HG02870 (cell line): ENCODE measurements around the gene ASRGL1.
"Not testable (repeated sequence)": the region's sequence is repeated elsewhere in the genome, so short reads cannot be mapped to it uniquely, and the experiment has no call there.

Experiments
- ATAC-seq: cut with Tn5 transposase; IDR thresholded peaks from one replicate; pipeline ENCODE4 v1.9.1; 2021; ENCODE audit warnings: mild to moderate bottlenecking, moderate library complexity; ENCODE audit not compliant: unreplicated experiment

ASRGL1 gene

DNA sequence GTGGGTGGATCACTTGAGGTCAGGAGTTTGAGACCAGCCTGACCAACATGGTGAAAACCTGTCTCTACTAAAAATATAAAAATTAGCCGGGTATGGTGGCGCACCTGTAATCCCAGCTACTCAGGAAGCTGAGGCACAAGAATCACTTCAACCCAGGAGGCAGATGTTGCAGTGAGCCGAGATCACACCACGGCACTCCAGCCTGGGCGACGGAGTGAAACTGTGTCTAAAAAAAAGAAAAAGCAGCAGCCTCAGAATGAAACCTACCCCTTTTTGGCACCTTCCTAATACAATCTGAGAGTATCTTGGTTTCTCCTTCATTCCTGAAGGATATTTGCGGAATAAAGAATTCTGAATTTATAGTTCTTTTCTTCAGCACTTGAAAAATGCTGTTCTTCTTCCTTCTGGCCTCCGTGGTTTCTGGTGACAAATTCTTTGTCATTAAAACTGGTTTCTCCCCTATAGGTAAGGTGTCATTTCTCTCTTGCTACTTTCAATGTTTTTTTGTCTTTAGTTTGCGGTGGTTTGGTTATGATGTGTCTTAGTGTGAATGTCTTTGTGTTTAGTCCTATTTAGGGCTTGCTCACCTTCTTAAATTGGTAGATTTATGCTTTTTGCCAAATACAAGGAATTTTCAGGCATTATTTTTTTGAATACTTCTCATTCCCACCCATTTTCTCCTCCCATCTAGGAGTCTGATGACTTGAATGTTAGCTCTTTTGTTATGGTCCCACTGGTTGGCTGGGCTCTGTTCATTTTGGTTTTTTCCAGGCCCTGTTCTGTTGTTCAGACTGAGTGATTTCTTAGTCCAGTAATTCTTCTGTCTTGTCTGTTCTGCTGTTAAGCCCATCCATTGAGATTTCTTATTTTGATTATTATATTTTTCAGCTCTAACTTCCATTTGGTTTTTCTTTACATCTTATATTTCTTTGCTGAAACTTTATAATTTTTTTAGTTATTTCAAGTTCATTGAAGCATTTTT lies 15.4 kb downstream of the ASRGL1 start:
- no peak for ATAC-seq

DNA sequence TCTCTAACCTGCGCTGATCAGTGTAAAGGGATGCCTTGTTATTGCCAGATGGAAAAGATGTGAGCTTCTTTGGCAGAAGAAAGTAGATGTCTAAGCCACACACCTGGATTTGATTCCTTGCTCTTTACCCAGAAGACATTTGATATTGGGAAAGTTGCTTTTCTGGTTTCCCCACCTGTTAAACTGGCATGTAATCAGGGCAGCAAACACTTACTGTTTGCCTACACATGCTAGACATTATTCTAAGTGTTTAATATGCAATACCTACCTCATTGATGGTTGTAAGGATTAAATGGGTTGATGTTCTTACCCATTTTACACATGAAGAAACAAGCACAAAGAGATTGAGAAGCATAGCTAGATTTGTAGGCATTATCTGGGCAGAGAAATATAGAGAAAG lies 16.6 kb downstream of the ASRGL1 start:
- ATAC-seq: no peak

DNA sequence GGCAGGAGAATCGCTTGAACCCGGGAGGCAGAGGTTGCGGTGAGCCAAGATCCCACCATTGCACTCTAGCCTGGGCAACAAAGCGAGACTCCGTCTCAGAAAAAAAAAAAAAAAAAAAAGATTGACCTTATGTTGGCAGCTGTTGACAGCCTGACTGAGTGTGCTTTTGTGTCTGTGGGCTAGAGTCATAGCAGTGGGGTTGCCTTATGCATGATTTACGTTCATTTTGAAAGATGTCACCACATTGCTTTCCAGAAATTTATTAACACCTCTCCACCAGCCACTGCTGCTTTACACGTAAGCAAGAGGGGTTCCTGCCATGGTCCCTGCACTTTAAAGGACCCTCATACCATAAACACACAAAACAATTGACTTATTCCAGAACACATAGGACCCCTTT lies 21.0 kb downstream of the ASRGL1 start:
- ATAC-seq: no peak

DNA sequence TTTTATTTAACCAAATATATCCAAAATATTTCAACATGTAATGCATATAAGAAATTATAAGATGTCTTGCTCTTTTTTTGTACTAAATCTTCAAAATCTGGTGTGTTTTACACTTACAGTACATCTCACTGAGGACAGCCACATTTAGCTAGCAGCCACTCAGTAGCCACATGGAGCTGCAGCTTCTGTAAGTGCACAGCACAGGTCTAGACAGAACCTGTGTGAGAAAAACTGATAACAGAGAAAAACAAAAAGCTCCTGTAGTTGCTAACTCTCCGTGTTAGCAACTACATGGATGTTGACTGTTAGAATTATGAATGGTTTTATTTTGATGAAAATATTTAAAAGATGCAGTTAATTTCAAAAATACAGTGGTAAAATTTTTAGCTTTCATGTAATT lies 22.2 kb downstream of the ASRGL1 start:
- ATAC-seq: no peak

DNA sequence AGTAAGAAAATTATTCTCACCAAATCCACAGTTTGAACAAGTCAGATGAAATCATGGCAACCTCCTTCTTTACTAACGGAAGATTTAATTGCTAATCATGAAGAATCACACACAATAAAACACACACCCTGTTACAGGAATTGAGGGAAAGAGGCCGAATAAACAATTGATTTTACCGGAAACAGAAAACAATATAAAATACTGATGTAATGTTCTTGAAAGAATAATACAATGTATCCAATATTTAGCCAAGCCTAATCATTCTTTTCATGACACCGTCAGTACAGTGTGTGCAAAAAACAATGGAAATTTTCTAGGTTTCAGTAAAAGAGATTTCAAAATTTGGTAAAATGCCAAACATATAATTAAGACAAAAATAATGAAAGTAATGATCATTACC lies 23.4 kb downstream of the ASRGL1 start:
- ATAC-seq: no peak

DNA sequence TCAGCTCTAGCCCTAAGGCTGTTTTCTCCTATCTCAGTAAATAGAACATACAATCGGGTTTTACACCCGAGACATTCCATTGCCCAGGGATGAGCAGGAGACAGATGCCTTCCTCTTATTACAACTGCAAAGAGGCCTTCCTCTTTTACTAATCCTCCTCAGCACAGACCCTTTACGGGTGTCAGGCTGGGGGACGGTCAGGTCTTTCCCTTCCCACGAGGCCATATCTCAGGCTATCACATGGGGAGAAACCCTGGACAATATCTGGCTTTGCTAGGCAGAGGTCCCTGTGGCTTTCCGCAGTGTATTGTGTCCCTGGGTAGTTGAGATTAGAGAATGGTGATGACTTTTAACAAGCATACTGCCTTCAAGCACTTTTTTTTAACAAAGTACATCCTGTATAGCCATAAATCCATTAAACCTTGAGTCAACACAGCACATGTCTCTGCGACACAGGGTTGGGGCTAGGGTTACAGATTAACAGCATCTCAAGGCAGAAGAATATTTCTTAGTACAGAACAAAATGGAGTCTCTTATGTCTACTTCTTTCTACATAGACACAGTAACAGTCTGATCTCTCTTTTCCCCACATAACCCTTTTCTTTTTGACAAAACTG lies 31.7 kb downstream of the ASRGL1 start:
- not testable (repeated sequence) for ATAC-seq

DNA sequence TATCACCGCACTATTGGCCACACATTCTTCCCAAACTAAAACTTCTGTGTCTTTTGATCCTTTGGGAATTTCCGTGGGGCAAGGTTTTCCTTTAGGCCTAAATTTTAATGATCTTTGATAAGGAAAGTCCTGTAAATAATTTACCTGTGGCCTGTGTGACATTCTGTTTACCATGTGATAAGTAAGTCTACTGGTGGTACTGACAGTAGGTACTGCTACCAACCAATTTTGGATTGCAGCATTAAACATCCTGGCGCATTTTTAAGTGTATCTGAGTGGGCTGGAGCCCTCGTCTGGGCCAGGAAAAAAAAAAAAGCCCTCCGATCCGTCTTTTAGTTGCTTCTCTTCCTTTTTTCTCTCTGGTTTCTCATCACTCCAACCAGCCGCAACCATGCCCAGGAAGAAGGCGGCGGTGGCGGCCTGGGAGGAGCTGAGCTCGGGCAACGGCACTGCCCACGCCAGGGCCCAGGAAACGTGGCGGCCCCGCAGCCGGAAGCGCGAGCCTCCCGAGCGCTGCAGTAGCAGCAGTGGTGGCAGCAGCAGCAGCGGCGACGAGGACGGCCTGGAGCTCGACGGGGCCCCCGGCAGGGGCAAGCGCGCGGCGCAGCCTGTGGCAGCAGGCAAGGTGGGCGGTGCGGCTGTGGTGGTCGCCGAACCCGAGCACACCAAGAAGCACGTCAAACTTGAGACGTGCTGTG lies 33.6 kb downstream of the ASRGL1 start:
- no peak for ATAC-seq

DNA sequence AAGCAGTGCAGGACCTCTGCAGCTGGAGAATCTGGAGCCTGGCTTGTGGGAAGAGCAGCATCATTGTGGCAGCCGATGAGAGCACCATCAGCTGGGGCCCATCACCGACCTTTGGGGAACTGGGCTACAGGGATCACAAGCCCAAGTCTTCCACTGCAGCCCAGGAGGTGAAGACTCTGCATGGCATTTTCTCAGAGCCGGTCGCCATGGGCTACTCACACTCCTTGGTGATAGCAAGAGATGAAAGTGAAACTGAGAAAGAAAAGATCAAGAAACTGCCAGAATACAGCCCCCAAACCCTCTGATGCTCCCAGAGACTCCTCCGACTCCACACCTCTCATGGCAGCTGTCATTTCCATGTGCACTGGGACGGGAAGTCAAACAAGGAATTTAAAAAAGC lies 35.6 kb downstream of the ASRGL1 start:
- ATAC-seq: no peak

DNA sequence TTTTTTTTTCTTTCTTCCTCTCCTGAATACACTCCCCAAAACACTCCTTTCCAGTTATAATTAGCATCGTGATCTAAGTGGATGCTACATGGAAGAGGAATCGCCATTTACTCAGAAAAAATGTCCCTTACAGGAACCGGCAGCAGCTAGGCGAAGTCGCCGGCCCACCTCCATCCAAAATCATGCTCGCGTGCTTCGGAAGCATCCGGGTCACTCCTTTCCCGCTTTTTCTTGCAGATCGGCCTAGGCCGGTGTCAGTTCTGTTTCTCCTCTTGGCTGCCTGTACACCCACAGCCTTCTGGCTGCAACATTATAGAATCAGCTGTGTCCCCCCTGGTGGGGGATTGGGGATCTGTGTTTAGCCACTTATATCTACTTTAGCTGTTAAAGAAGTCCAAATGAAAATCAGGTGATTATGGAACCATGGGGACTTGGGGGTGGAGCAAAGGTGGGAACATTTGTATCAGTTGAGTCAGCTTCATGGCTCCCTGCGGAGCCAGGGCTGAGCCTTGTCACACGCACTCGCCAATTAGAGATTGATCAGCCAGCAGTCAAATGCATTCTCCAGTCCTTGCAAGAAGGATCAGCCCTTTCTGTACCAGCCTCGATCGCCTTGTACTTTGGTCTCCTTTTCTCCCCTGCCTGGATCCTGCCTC lies 36.3 kb downstream of the ASRGL1 start:
- no peak for ATAC-seq

DNA sequence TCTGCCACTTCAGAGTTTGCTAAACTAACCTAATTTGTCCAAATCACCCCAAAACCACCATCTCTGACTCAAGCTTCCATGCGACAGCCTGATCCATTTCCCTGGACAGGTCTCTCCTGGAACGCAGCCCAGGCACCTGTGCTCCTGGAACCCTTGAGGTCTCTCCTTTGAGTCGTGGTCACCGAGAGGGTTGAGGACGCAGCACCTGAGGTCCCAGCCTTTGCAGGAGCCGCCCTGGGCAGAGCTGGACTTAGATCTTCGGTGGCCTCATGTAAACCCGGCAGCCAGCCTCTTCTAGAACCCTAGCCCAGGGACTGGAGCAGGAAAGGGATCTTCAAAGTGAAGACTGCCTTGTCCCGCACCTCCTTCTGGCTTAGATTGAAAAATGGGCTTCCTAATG lies 37.6 kb downstream of the ASRGL1 start:
- ATAC-seq: no peak

DNA sequence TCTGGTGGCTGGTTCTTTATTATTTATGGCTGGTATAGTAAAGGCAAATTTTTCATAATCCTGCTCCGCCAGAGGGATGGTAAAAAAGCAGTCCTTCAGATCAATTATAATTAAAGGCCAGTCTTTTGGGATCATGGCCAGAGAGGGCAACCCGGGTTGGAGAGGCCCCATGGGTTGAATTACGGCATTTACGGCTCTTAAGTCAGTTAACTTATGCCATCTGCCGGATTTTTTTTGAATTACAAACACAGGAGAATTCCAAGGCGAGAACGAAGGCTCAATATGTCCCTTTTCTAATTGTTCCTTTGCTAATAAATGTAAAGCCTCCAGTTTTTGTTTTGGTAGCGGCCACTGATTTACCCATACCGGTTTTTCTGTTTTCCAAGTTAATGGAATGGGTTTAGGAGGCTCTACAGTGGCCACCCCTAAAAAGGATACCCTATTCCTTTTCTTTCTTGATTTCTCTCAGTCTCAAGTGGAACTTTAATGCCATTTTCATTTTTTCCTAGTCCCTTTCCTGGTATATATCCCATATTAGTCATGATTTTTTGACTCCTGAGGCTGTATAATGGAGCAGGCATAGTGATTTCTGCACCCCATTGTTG lies 41.3 kb downstream of the ASRGL1 start:
- not testable (repeated sequence) for ATAC-seq

DNA sequence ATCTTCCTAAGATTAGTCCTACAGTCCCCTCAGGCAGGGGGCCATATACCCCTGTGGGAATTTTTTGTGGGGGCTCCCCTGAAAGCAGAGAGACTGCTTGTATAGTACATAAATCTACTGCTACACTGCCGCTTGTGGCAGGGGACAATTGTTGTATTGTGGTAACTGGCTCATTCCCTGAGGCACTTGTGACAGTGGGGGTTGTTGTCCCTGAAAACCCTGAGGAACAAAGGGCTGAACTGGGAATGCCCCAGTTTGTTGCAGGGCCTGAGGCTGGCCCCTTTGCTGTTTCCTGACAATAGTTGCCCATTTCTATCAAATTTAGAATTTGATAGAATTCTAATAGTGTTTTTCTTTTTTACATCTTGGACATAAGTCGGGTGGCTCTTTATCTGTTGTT lies 42.3 kb downstream of the ASRGL1 start:
- not testable (repeated sequence) for ATAC-seq

DNA sequence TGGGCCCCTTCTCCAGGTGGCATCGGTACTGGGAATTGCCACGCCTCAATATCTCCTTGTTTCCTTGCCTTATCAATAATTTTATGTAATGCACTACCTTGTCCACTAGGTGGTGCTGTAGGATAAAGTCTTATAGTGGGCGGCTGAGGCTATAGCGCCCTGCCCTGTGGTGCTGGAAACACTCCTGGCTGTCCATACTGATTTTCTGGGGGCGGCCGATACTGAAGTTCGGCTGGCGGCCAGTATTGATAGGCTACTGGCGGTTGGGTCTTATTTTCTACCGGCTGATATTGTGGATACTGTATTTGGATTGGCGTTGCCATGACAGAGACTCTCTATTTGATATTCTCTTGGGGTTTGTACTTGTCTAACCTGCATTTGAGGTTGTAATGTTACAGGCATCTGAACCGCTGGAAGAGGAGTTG lies 43.6 kb downstream of the ASRGL1 start:
- not testable (repeated sequence) for ATAC-seq

DNA sequence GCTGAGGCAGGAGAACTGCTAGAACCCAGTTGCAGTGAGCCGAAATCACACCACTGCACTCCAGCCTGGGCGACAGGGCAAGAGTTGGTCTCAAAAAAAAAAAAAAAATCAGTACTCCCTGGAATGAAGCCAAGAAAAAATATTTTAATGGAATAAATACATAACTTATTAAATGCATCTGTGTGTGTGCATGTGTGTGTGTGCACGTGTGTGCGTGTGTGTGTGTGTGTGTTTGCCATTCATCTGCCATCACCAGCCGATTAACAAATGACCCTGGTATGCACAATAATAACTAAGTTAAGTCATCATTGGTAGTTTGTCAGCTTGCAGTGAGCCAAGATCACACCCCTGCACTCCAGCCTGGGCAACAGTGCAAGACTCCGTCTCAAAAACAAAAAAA lies 46.6 kb downstream of the ASRGL1 start:
- no peak for ATAC-seq

DNA sequence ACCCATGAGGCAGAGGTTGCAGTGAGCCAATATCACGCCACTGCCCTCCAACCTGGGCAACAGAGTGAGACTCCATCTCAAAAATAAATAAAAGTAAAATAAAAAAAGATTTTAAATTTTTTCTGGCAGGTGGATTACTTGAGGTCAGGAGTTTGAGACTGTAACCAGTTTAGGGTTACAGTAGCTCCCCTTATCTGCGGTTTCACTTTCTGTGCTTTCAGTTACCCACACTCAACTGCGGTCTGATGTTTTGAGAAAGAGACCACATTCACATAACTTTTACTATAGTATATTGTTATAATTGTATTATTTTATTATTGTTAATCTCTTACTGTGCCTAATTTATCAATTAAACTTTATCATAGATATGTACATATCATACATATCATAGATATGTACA lies 48.8 kb downstream of the ASRGL1 start:
- not testable (repeated sequence) for ATAC-seq

DNA sequence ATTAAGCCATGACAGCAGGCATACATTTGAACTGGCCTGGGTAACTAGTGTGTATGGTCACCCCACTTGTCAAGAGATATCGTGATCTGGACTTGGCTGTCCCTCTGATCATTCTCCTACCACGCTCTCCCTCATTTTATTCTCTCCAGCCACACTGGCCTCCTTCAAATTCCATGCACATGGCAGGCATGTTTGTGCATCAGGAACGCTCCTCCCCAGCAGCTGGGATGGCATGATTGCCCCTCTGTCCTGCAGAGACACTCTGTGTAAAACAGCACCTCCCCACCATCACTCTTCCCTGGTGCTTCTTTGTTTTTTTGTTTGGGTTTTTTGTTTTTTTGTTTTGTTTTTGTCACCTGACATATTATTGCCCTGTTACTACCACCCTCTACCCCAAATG lies 50.1 kb downstream of the ASRGL1 start:
- no peak for ATAC-seq

DNA sequence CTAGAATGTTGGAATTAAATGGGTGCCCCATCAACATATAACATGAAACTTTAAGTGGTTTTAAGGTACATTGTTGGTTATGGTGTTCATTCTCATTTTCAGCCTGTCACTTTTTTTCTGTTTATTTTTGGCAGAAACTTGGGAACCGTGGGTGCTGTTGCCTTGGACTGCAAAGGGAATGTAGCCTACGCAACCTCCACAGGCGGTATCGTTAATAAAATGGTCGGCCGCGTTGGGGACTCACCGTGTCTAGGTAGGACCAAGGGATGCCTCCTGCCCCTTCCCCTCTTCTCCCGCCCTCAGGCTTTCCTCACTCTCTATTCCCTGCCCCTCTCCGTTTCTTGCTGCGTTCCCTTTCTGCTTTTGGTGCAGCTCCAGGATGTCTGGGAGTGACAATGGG lies 51.8 kb downstream of the ASRGL1 start:
- ATAC-seq: no peak

DNA sequence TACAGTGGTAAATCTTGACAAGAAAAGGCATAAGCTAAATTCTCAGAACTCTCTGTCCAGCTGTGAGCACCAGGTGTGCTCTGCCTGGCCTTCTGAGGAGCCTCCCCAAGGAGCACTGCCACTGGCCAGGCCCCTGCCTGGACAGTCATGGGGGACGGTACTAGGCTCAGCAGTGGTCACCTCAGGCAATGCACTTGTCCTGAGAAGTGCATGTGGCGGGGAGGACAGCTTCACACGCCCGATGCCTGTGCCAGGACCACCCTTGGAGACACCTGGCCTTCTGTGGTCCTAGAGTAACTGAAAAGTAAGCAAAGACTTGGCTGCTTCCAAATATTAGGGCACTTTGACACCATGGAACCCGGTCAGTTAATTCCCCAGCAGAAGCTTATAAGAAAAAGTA lies 53.0 kb downstream of the ASRGL1 start:
- no peak for ATAC-seq

DNA sequence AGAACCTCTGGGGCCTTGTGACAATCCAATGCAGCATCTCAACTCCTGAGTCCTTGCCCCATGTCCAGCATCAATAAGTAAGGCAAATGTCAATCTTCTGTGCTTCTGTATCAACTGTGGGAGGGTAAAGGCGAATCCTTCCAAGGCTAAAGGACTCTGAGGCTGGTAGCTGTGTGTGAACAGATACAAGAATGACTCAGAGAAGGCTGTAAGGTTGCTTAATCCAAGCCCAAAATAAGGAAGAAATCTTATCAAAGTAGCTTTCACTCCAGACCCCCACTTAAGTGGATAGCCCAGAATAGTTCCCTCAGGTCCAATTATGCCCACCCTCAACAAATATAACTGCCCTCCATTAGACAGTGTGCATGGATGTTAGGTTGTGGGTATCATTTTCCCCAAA lies 53.5 kb downstream of the ASRGL1 start:
- ATAC-seq: no peak

DNA sequence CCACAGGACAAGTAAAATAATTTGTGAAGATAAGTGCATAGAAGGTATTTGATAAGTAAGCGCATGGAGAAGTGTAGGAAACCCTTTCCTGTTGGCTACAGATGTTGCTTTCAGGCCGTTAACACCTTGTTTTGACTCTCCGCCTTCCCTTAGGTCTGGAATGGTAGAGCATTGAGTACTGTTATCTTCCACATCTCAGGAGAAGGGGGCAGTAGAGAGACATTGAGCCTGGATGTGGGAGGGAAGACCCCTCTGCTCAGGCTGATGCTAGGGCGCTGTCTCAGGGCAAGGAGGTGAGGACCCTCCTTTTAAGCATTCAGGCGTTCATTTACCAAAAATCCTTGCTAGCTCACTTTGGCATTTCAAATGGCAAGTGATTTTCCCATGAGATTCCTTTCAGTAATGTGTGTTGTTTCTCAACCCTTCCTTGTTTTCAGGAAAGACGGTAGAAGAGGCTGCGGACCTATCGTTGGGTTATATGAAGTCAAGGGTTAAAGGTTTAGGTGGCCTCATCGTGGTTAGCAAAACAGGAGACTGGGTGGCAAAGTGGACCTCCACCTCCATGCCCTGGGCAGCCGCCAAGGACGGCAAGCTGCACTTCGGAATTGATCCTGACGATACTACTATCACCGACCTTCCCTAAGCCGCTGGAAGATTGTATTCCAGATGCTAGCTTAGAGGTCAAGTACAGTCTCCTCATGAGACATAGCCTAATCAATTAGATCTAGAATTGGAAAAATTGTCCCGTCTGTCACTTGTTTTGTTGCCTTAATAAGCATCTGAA lies 54.6 kb downstream of the ASRGL1 start:
- no peak for ATAC-seq
